Measurements from ENCODE around the gene SQSTM1. TPM values are rescaled to one million over a fixed set of nuclear protein-coding genes. Genes with fewer than 3 reads are reported as not detected.

SQSTM1 gene
- total and polyA plus RNA-seq, 9 of the 15 experiments (the other 6 are each of a cell fraction or from before 2014, with no cell fraction given): 5.6 to 148 (median 64.0) TPM

- peak; percentile 6 to 27 (median 18); a peak in 2 of 6 replicates for TF ChIP-seq CTCF (IDR thresholded peaks at IDR 0.05 in 2 of 3, conservative IDR thresholded peaks at IDR 0.05 in 1 of 3; ENCODE audit: insufficient read depth in 2 of 3, low read depth in 1 of 3, low read length in 3 of 3)
- 0 out of 2 replicates have a peak, but pooled peaks have one; percentile 47 for TF ChIP-seq FOXO4 (CRISPR knock-in tag; IDR thresholded peaks at IDR 0.05)
- TF ChIP-seq NFIC (IDR thresholded peaks at IDR 0.05): no peak
- TF ChIP-seq MED1 (CRISPR knock-in tag; IDR thresholded peaks at IDR 0.05; ENCODE audit: borderline replicate concordance): no peak
- TF ChIP-seq THRAP3 (IDR thresholded peaks at IDR 0.05; ENCODE audit: borderline replicate concordance): peak; percentile 58; the same call in 1 of the 2 replicates
- TF ChIP-seq PML (IDR thresholded peaks at IDR 0.05; ENCODE audit: low read length): peak; percentile 32; the same call in 1 of the 2 replicates
- no peak for TF ChIP-seq MCM3 (IDR thresholded peaks at IDR 0.05)
- peak; percentile 47; the same call in 1 of the 2 replicates for TF ChIP-seq FOXM1 (IDR thresholded peaks at IDR 0.05; ENCODE audit: low read depth)
- TF ChIP-seq FOXM1 (CRISPR knock-in tag; IDR thresholded peaks at IDR 0.05; ENCODE audit: low read depth): no peak
- TF ChIP-seq RBFOX2 (IDR thresholded peaks at IDR 0.05; ENCODE audit: low read depth, low read length): peak; percentile 55; the same call in 1 of the 2 replicates
- TF ChIP-seq IRF2 (CRISPR knock-in tag; IDR thresholded peaks at IDR 0.05): peak; percentile 93; the same call in 1 of the 2 replicates
- TF ChIP-seq POLR2B (IDR thresholded peaks at IDR 0.05; ENCODE audit: low read depth, partially characterized antibody): peak; percentile 72
- no peak for TF ChIP-seq SAFB2 (IDR thresholded peaks at IDR 0.05; ENCODE audit: borderline replicate concordance, low read depth, low read length, severe bottlenecking)
- TF ChIP-seq CBFA2T3 (IDR thresholded peaks at IDR 0.05): peak; percentile 24
- TF ChIP-seq CREB1 (IDR thresholded peaks at IDR 0.05): no peak
- peak; percentile 16; the same call in 1 of the 2 replicates for TF ChIP-seq CREB1 (CRISPR knock-in tag; IDR thresholded peaks at IDR 0.05)
- TF ChIP-seq RAD21 (CRISPR knock-in tag; conservative IDR thresholded peaks at IDR 0.05 in 1 of 2, IDR thresholded peaks at IDR 0.05 in 1 of 2): peak in 1 of 2 experiments; percentile 6; a peak in 1 of 4 replicates
- TF ChIP-seq DPF2 (IDR thresholded peaks at IDR 0.05): peak; percentile 51; the same call in 1 of the 2 replicates
- 0 out of 2 replicates have a peak, but pooled peaks have one; percentile 28 for TF ChIP-seq SP1 (CRISPR knock-in tag; IDR thresholded peaks at IDR 0.05)
- peak; percentile 25 to 54; a peak in 2 of 4 replicates for TF ChIP-seq MAZ (CRISPR knock-in tag; conservative IDR thresholded peaks at IDR 0.05 in 1 of 2, IDR thresholded peaks at IDR 0.05 in 1 of 2)
- TF ChIP-seq MLLT1 (IDR thresholded peaks at IDR 0.05): peak in 1 of 2 experiments; percentile 78; a peak in 1 of 4 replicates
These were observed 15.7 kb downstream of the SQSTM1 start (continued) for GRCh38 chr5:179836225-179837019.

Measured in K562 (cell line).